HepG2 (cell line): ENCODE measurements around the gene NEUROG2.

ENCODE experiments used
- ATF7 ChIP-seq, 2 experiments: fragments of 450-650 bp in 1 of 2; sonication (generic) in 1 of 2; formaldehyde crosslinking in 1 of 2; IDR thresholded peaks; 2 replicates each; pipeline versions ENCODE4 v1.4.0 to v1.6.1; 2016 to 2020; ENCODE audit warnings: antibody characterized with exemption in 1 of 2, mild to moderate bottlenecking in 1 of 2, missing genetic modification reagents in 1 of 2
- CEBPG ChIP-seq: IDR thresholded peaks from 2 replicates; pipeline ENCODE4 v1.6.1; 2016
- MYC ChIP-seq: sonication (generic); formaldehyde crosslinking; IDR thresholded peaks from 2 replicates; pipeline ENCODE4 v1.9.0; 2021; ENCODE audit warnings: missing genetic modification reagents, borderline replicate concordance
- MYNN ChIP-seq: sonication (generic); formaldehyde crosslinking; IDR thresholded peaks from 2 replicates; pipeline ENCODE4 v1.4.0; 2020; ENCODE audit warnings: mild to moderate bottlenecking, low read depth, missing genetic modification reagents
- NFE2L2 ChIP-seq: fragments of 150-350 bp; IDR thresholded peaks from 2 replicates; pipeline ENCODE4 v1.6.1; 2014; ENCODE audit warnings: low read length
- POLR2A ChIP-seq, 2 experiments: IDR thresholded peaks; 2 replicates each; pipeline ENCODE4 v1.6.1; 2011; ENCODE audit warnings: low read depth in 2 of 2, low read length in 2 of 2, mild to moderate bottlenecking in 1 of 2, moderate library complexity in 1 of 2; ENCODE audit not compliant: insufficient read depth in 1 of 2
- SETDB1 ChIP-seq: sonication (generic); formaldehyde crosslinking; IDR thresholded peaks from 2 replicates; pipeline ENCODE4 v1.5.1; 2020; ENCODE audit warnings: missing genetic modification reagents, mild to moderate bottlenecking, borderline replicate concordance
- TCF7 ChIP-seq: sonication (generic); IDR thresholded peaks from 2 replicates; pipeline ENCODE4 v1.6.1; 2016; ENCODE audit warnings: antibody characterized with exemption, low read depth
- TRIM24 ChIP-seq: sonication (generic); formaldehyde crosslinking; IDR thresholded peaks from 2 replicates; pipeline ENCODE4 v1.8.0; 2022; ENCODE audit warnings: mild to moderate bottlenecking, missing genetic modification reagents
- ZMYM3 ChIP-seq: sonication (generic); formaldehyde crosslinking; IDR thresholded peaks from 2 replicates; pipeline ENCODE4 v1.5.1; 2020; ENCODE audit warnings: mild to moderate bottlenecking, missing genetic modification reagents
- ZNF776 ChIP-seq: sonication (generic); formaldehyde crosslinking; IDR thresholded peaks from 2 replicates; pipeline ENCODE4 v1.4.0; 2020; ENCODE audit warnings: mild to moderate bottlenecking, missing genetic modification reagents
- TF ChIP-seq, protein P1 (sequence below): IDR thresholded peaks from 2 replicates; pipeline ENCODE4 v1.6.1; 2016; ENCODE audit warnings: low read depth
- TF ChIP-seq, protein P2 (sequence below): sonication (generic); formaldehyde crosslinking; IDR thresholded peaks from 2 replicates; pipeline ENCODE4 v1.5.0; 2020; ENCODE audit warnings: mild to moderate bottlenecking, missing genetic modification reagents, moderate library complexity

DNA sequence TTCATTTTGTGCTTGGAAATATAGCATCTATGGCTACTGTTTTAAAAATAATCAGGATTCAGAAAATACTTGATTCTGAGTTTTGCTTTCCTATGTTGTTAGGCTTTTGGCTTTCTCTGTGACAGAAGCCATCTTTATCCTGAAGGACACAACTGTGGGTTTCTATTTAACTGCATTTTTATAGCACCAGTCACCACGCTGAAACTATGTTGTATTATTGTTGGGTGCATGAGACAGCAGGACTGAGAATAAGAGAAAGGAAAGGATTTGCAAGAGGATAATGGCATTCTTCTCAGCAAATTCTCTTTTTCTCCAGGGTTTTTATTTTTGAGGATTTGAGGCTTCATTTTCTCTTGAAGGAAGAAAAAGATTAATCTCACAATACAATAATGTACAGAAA lies 10.1 kb upstream of the NEUROG2 start:
- no peak for TF ChIP-seq CEBPG (CRISPR knock-in tag)
- no peak for TF ChIP-seq SETDB1
- no peak for TF ChIP-seq ZNF776 (CRISPR knock-in tag)
- TF ChIP-seq NFE2L2, result no peak
- TF ChIP-seq, protein P1, sequence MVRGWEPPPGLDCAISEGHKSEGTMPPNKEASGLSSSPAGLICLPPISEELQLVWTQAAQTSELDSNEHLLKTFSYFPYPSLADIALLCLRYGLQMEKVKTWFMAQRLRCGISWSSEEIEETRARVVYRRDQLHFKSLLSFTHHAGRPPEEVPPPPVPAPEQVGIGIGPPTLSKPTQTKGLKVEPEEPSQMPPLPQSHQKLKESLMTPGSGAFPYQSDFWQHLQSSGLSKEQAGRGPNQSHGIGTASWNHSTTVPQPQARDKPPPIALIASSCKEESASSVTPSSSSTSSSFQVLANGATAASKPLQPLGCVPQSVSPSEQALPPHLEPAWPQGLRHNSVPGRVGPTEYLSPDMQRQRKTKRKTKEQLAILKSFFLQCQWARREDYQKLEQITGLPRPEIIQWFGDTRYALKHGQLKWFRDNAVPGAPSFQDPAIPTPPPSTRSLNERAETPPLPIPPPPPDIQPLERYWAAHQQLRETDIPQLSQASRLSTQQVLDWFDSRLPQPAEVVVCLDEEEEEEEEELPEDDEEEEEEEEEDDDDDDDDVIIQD (CRISPR knock-in tag), result no peak
- no peak for TF ChIP-seq ATF7 (IDR thresholded peaks at IDR 0.05)
- TF ChIP-seq ATF7 (CRISPR knock-in tag; IDR thresholded peaks at IDR 0.05), result no peak
- TF ChIP-seq MYC (CRISPR knock-in tag), result no peak
- no peak for TF ChIP-seq MYNN (CRISPR knock-in tag)
- no peak for TF ChIP-seq TRIM24 (CRISPR knock-in tag)
- no peak for TF ChIP-seq ZMYM3 (CRISPR knock-in tag)
- TF ChIP-seq, protein P2, sequence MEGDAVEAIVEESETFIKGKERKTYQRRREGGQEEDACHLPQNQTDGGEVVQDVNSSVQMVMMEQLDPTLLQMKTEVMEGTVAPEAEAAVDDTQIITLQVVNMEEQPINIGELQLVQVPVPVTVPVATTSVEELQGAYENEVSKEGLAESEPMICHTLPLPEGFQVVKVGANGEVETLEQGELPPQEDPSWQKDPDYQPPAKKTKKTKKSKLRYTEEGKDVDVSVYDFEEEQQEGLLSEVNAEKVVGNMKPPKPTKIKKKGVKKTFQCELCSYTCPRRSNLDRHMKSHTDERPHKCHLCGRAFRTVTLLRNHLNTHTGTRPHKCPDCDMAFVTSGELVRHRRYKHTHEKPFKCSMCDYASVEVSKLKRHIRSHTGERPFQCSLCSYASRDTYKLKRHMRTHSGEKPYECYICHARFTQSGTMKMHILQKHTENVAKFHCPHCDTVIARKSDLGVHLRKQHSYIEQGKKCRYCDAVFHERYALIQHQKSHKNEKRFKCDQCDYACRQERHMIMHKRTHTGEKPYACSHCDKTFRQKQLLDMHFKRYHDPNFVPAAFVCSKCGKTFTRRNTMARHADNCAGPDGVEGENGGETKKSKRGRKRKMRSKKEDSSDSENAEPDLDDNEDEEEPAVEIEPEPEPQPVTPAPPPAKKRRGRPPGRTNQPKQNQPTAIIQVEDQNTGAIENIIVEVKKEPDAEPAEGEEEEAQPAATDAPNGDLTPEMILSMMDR (CRISPR knock-in tag), result no peak
- no peak for TF ChIP-seq POLR2A (IDR thresholded peaks at IDR 0.05; ENCODE audit: insufficient read depth in 1 of 2, low read depth in 2 of 2, low read length in 2 of 2)
- TF ChIP-seq TCF7, result no peak
